Type B pancreatic cell (in vitro differentiated cells): ENCODE measurements around the gene SNRNP25. TPM values are rescaled to one million over a fixed set of nuclear protein-coding genes. Genes with fewer than 3 reads are reported as not detected.
"Not testable (repeated sequence)": the region's sequence is repeated elsewhere in the genome, so short reads cannot be mapped to it uniquely, and the experiment has no call there.

ENCODE experiments used
- DNase-seq: peaks from one replicate; pipeline ENCODE4 v3.0.0; 2021; ENCODE audit warnings: mixed read lengths; ENCODE audit not compliant: unreplicated experiment; ENCODE audit errors: extremely low spot score
- H3K27ac Mint-ChIP-seq: 2 replicates; pipeline ENCODE4 v1.8.0; 2021; ENCODE audit warnings: mild to moderate bottlenecking, mixed read lengths
- H3K27me3 Mint-ChIP-seq: 2 replicates; pipeline ENCODE4 v1.8.0; 2021; ENCODE audit warnings: mixed read lengths
- H3K36me3 Mint-ChIP-seq: 2 replicates; pipeline ENCODE4 v1.8.0; 2021; ENCODE audit warnings: mixed read lengths
- H3K4me1 Mint-ChIP-seq: one replicate; pipeline ENCODE4 v1.8.0; 2021; ENCODE audit warnings: mixed read lengths; ENCODE audit not compliant: unreplicated experiment
- H3K4me3 Mint-ChIP-seq: 2 replicates; pipeline ENCODE4 v1.8.0; 2021; ENCODE audit warnings: mild to moderate bottlenecking, mixed read lengths
- H3K9me3 Mint-ChIP-seq: 2 replicates; pipeline ENCODE4 v1.8.0; 2021; ENCODE audit warnings: mixed read lengths
- CTCF ChIP-seq: fragments of 200-600 bp; sonication (generic); conservative IDR thresholded peaks from 2 replicates; pipeline ENCODE4 v1.5.0; 2021; ENCODE audit warnings: antibody characterized with exemption, mild to moderate bottlenecking
- total RNA-seq: library from RNA; stranded (reverse); gene quantifications from 2 replicates; pipeline ENCODE4 v1.2.1, GENCODE V29; 2021; ENCODE audit warnings: low replicate concordance

The SNRNP25 gene
- total RNA-seq, 1 donor from 2014 or later, result 48.7 TPM

GRCh38 chr16:37511-37910, 16.1 kb upstream of the SNRNP25 start:
- Mint-ChIP-seq H3K4me3 (no peak overlapping the region), H3K9me3 (no peaks in the 10 kb centered on the region), H3K27me3 (no peaks in the 10 kb centered on the region), H3K27ac (no peak overlapping the region), H3K36me3 (peaks cover 13% of the 10 kb centered on the region), H3K4me1 (peaks cover 7% of the 10 kb centered on the region)
- TF ChIP-seq CTCF, result no peak
- DNase-seq, result no peak

GRCh38 chr16:38206-38605, 15.4 kb upstream of the SNRNP25 start:
- not testable (repeated sequence) for H3K27ac Mint-ChIP-seq, H3K4me1 Mint-ChIP-seq, H3K27me3 Mint-ChIP-seq, H3K4me3 Mint-ChIP-seq, H3K9me3 Mint-ChIP-seq
- peaks cover 20% of the 10 kb centered on the region for H3K36me3 Mint-ChIP-seq
- peak; percentile 62 for DNase-seq

- Mint-ChIP-seq H3K9me3 (no peaks in the 10 kb centered on the region), H3K27me3 (no peaks in the 10 kb centered on the region), H3K4me1 (peaks cover 6% of the 10 kb centered on the region), H3K36me3 (peaks cover 21% of the 10 kb centered on the region), H3K27ac (no peak overlapping the region), H3K4me3 (no peak overlapping the region)
- DNase-seq, result peak; percentile 51
- TF ChIP-seq CTCF, result no peak
Measured at GRCh38 chr16:38941-39892, 14.4 kb upstream of the SNRNP25 start.

- H3K4me1 Mint-ChIP-seq, result no peaks in the 10 kb centered on the region
- H3K27me3 Mint-ChIP-seq, result no peaks in the 10 kb centered on the region
- H3K27ac Mint-ChIP-seq, result no peak overlapping the region
- H3K4me3 Mint-ChIP-seq, result no peak overlapping the region
- peaks cover 20% of the 10 kb centered on the region for H3K36me3 Mint-ChIP-seq
- TF ChIP-seq CTCF, result no peak
- DNase-seq, result no peak
- H3K9me3 Mint-ChIP-seq, result no peaks in the 10 kb centered on the region
Measured at GRCh38 chr16:41439-42068, 12.1 kb upstream of the SNRNP25 start.

- no peak for DNase-seq
- Mint-ChIP-seq H3K4me3 (no peak overlapping the region), H3K36me3 (peaks cover 22% of the 10 kb centered on the region), H3K4me1 (no peaks in the 10 kb centered on the region), H3K9me3 (no peaks in the 10 kb centered on the region), H3K27ac (no peak overlapping the region), H3K27me3 (no peaks in the 10 kb centered on the region)
- TF ChIP-seq CTCF, result no peak
Measured at GRCh38 chr16:42069-42457, 11.6 kb upstream of the SNRNP25 start.

- Mint-ChIP-seq H3K4me1 (no peaks in the 10 kb centered on the region), H3K27ac (no peak overlapping the region), H3K4me3 (no peak overlapping the region), H3K36me3 (peaks cover 25% of the 10 kb centered on the region), H3K9me3 (no peaks in the 10 kb centered on the region), H3K27me3 (no peaks in the 10 kb centered on the region)
- no peak for TF ChIP-seq CTCF
- no peak for DNase-seq
Measured at GRCh38 chr16:42691-43090, 10.9 kb upstream of the SNRNP25 start.
